ENCODE measurements around the gene FAM217A.

FAM217A gene

GRCh38 chr6:4029687-4030086 is 49.2 kb downstream of the FAM217A start:
- no peak for TF ChIP-seq CEBPB (IDR thresholded peaks at IDR 0.05)
- TF ChIP-seq EGR1 (IDR thresholded peaks at IDR 0.05), result no peak
- TF ChIP-seq EP300 (IDR thresholded peaks at IDR 0.05; ENCODE audit: borderline replicate concordance), result no peak
- no peak for TF ChIP-seq USF1 (IDR thresholded peaks at IDR 0.05)
- TF ChIP-seq MAX (IDR thresholded peaks at IDR 0.05), result no peak
- TF ChIP-seq ZBTB7A (IDR thresholded peaks at IDR 0.05; ENCODE audit: low read depth), result no peak
- TF ChIP-seq REST (IDR thresholded peaks at IDR 0.05; ENCODE audit: low read depth), result no peak

GRCh38 chr6:4028051-4028450 is 50.9 kb downstream of the FAM217A start:
- TF ChIP-seq EGR1 (IDR thresholded peaks at IDR 0.05) (no peak), CEBPB (IDR thresholded peaks at IDR 0.05) (no peak), ZBTB7A (IDR thresholded peaks at IDR 0.05; ENCODE audit: low read depth) (no peak), FOXM1 (IDR thresholded peaks at IDR 0.05; ENCODE audit: borderline replicate concordance, low read depth) (no peak), TEAD4 (IDR thresholded peaks at IDR 0.05) (no peak), RAD21 (IDR thresholded peaks at IDR 0.05; ENCODE audit: low read depth) (no peak), EP300 (IDR thresholded peaks at IDR 0.05; ENCODE audit: borderline replicate concordance) (no peak), TCF12 (IDR thresholded peaks at IDR 0.05; ENCODE audit: low read depth) (no peak), CREB1 (IDR thresholded peaks at IDR 0.05; ENCODE audit: low read depth) (no peak), YY1 (IDR thresholded peaks at IDR 0.05; ENCODE audit: low read depth) (no peak)

GRCh38 chr6:4025681-4026080 is 53.3 kb downstream of the FAM217A start:
- TF ChIP-seq ZBTB7A (IDR thresholded peaks at IDR 0.05; ENCODE audit: low read depth), result no peak
- no peak for TF ChIP-seq TEAD4 (IDR thresholded peaks at IDR 0.05)
- no peak for TF ChIP-seq RAD21 (IDR thresholded peaks at IDR 0.05; ENCODE audit: low read depth)

- TF ChIP-seq CEBPB (IDR thresholded peaks at IDR 0.05) (no peak), MAX (IDR thresholded peaks at IDR 0.05) (no peak), USF1 (IDR thresholded peaks at IDR 0.05) (no peak), NFIC (IDR thresholded peaks at IDR 0.05) (no peak), CREB1 (IDR thresholded peaks at IDR 0.05; ENCODE audit: low read depth) (no peak), TEAD4 (IDR thresholded peaks at IDR 0.05) (no peak), EP300 (IDR thresholded peaks at IDR 0.05; ENCODE audit: borderline replicate concordance) (no peak), YY1 (IDR thresholded peaks at IDR 0.05; ENCODE audit: low read depth) (no peak), ZBTB7A (IDR thresholded peaks at IDR 0.05; ENCODE audit: low read depth) (no peak), TCF12 (IDR thresholded peaks at IDR 0.05; ENCODE audit: low read depth) (no peak), EGR1 (IDR thresholded peaks at IDR 0.05) (no peak), RAD21 (IDR thresholded peaks at IDR 0.05; ENCODE audit: low read depth) (no peak), FOXM1 (IDR thresholded peaks at IDR 0.05; ENCODE audit: borderline replicate concordance, low read depth) (no peak), REST (IDR thresholded peaks at IDR 0.05; ENCODE audit: low read depth) (no peak)
Observed at GRCh38 chr6:4023240-4023639, 55.7 kb downstream of the FAM217A start.

- TF ChIP-seq NFIC (IDR thresholded peaks at IDR 0.05), result no peak
- no peak for TF ChIP-seq CEBPB (IDR thresholded peaks at IDR 0.05)
- TF ChIP-seq TEAD4 (IDR thresholded peaks at IDR 0.05), result no peak
- no peak for TF ChIP-seq REST (IDR thresholded peaks at IDR 0.05; ENCODE audit: low read depth)
- TF ChIP-seq TCF12 (IDR thresholded peaks at IDR 0.05; ENCODE audit: low read depth), result no peak
- TF ChIP-seq RAD21 (IDR thresholded peaks at IDR 0.05; ENCODE audit: low read depth), result no peak
- no peak for TF ChIP-seq CREB1 (IDR thresholded peaks at IDR 0.05; ENCODE audit: low read depth)
Observed at GRCh38 chr6:4021854-4022695, 56.9 kb downstream of the FAM217A start.

Measured in Ishikawa (cell line).